ENCODE results near the gene SGPP2. TPM values are rescaled to one million over a fixed set of nuclear protein-coding genes. Genes with fewer than 3 reads are reported as not detected.

Gene SGPP2
- total RNA-seq, 1 donor from 2014 or later: 0.20 TPM

GRCh38 chr2:222477962-222478608 is 53.7 kb downstream of the SGPP2 start:
- Histone ChIP-seq H3K9ac (ENCODE audit: low read length) (no peak overlapping the region), H4K20me1 (ENCODE audit: insufficient read depth, low read length) (no peaks in the 10 kb centered on the region), H3K9me3 (ENCODE audit: insufficient read depth, low read depth, low read length) (no peaks in the 10 kb centered on the region), H3K36me3 (ENCODE audit: insufficient read depth, low read length) (no peaks in the 10 kb centered on the region), H3K27me3 (ENCODE audit: insufficient read depth, low read length) (peaks cover 4% of the 10 kb centered on the region), H3K4me1 (ENCODE audit: insufficient read depth, low read length) (no peaks in the 10 kb centered on the region), H3K79me2 (ENCODE audit: insufficient read depth, low read length) (no peaks in the 10 kb centered on the region), H2AFZ (ENCODE audit: low read depth, low read length) (no peak overlapping the region), H3K4me2 (ENCODE audit: low read length) (no peak overlapping the region), H3K27ac (ENCODE audit: low read depth, low read length) (no peak overlapping the region), H3K4me3 (ENCODE audit: insufficient read depth, low read depth, low read length) (no peak overlapping the region)
- peaks cover 12% of the 10 kb centered on the region for H3K27me3 Mint-ChIP-seq (ENCODE audit: low read depth, unreplicated experiment)
- no peaks in the 10 kb centered on the region for H3K4me1 Mint-ChIP-seq (ENCODE audit: low read depth, unreplicated experiment)
- TF ChIP-seq EZH2 (IDR thresholded peaks at IDR 0.05; ENCODE audit: insufficient read depth, low read length): no peak
- TF ChIP-seq, protein P1, sequence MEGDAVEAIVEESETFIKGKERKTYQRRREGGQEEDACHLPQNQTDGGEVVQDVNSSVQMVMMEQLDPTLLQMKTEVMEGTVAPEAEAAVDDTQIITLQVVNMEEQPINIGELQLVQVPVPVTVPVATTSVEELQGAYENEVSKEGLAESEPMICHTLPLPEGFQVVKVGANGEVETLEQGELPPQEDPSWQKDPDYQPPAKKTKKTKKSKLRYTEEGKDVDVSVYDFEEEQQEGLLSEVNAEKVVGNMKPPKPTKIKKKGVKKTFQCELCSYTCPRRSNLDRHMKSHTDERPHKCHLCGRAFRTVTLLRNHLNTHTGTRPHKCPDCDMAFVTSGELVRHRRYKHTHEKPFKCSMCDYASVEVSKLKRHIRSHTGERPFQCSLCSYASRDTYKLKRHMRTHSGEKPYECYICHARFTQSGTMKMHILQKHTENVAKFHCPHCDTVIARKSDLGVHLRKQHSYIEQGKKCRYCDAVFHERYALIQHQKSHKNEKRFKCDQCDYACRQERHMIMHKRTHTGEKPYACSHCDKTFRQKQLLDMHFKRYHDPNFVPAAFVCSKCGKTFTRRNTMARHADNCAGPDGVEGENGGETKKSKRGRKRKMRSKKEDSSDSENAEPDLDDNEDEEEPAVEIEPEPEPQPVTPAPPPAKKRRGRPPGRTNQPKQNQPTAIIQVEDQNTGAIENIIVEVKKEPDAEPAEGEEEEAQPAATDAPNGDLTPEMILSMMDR (IDR thresholded peaks at IDR 0.05; ENCODE audit: insufficient read depth, low read depth, low read length): no peak
- no peak for FAIRE-seq
- H3K27ac Mint-ChIP-seq (ENCODE audit: unreplicated experiment): no peak overlapping the region
- no peaks in the 10 kb centered on the region for H3K9me3 Mint-ChIP-seq (ENCODE audit: unreplicated experiment)
- H3K4me3 Mint-ChIP-seq (ENCODE audit: unreplicated experiment): no peak overlapping the region
- no peak for DNase-seq (ENCODE audit: low read depth)
- no peaks in the 10 kb centered on the region for H3K36me3 Mint-ChIP-seq (ENCODE audit: low read depth, unreplicated experiment)

DNA sequence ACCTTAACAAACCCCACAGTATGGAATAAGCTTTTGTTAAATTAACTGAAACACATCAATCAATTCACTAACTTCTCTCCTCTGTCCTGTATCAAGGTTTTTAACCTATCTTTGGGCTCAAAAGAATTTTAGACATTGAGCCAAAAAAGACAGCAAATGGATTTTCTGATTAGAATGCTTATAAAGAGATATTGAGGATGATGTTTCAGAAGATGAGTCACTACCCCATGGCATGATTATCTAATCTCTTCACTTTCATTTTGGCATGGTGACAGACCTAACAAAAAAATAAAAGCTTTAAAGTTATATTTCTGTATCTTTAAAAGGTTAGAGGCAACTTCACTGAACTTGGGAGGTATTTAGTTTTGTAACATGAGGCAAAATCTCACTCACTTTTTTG is 55.5 kb downstream of the SGPP2 start:
- TF ChIP-seq, protein P1 (IDR thresholded peaks at IDR 0.05; ENCODE audit: insufficient read depth, low read depth, low read length): no peak
- no peak for TF ChIP-seq EZH2 (IDR thresholded peaks at IDR 0.05; ENCODE audit: insufficient read depth, low read length)
- FAIRE-seq (no peak), DNase-seq (ENCODE audit: low read depth) (no peak)
- no peak overlapping the region for H3K27ac ChIP-seq (ENCODE audit: low read depth, low read length)
- no peak overlapping the region for H3K27ac Mint-ChIP-seq (ENCODE audit: unreplicated experiment)
- H3K79me2 ChIP-seq (ENCODE audit: insufficient read depth, low read length): no peaks in the 10 kb centered on the region
- no peaks in the 10 kb centered on the region for H3K36me3 Mint-ChIP-seq (ENCODE audit: low read depth, unreplicated experiment)
- H3K9ac ChIP-seq (ENCODE audit: low read length): no peak overlapping the region
- H3K4me3 Mint-ChIP-seq (ENCODE audit: unreplicated experiment): no peak overlapping the region
- no peaks in the 10 kb centered on the region for H3K9me3 Mint-ChIP-seq (ENCODE audit: unreplicated experiment)
- H3K36me3 ChIP-seq (ENCODE audit: insufficient read depth, low read length): no peaks in the 10 kb centered on the region
- no peaks in the 10 kb centered on the region for H3K9me3 ChIP-seq (ENCODE audit: insufficient read depth, low read depth, low read length)
- H2AFZ ChIP-seq (ENCODE audit: low read depth, low read length): no peak overlapping the region
- H4K20me1 ChIP-seq (ENCODE audit: insufficient read depth, low read length): no peaks in the 10 kb centered on the region
- peaks cover 7% of the 10 kb centered on the region for H3K27me3 ChIP-seq (ENCODE audit: insufficient read depth, low read length)
- no peak overlapping the region for H3K4me2 ChIP-seq (ENCODE audit: low read length)
- H3K4me3 ChIP-seq (ENCODE audit: insufficient read depth, low read depth, low read length): no peak overlapping the region
- H3K27me3 Mint-ChIP-seq (ENCODE audit: low read depth, unreplicated experiment): peaks cover 18% of the 10 kb centered on the region
- no peaks in the 10 kb centered on the region for H3K4me1 Mint-ChIP-seq (ENCODE audit: low read depth, unreplicated experiment)
- no peaks in the 10 kb centered on the region for H3K4me1 ChIP-seq (ENCODE audit: insufficient read depth, low read length)

- Histone ChIP-seq H3K9ac (ENCODE audit: low read length) (no peak overlapping the region), H3K4me2 (ENCODE audit: low read length) (no peak overlapping the region), H3K36me3 (ENCODE audit: insufficient read depth, low read length) (no peaks in the 10 kb centered on the region), H3K9me3 (ENCODE audit: insufficient read depth, low read depth, low read length) (no peaks in the 10 kb centered on the region), H4K20me1 (ENCODE audit: insufficient read depth, low read length) (no peaks in the 10 kb centered on the region), H3K27ac (ENCODE audit: low read depth, low read length) (no peak overlapping the region), H2AFZ (ENCODE audit: low read depth, low read length) (no peak overlapping the region), H3K27me3 (ENCODE audit: insufficient read depth, low read length) (peaks cover 7% of the 10 kb centered on the region), H3K4me3 (ENCODE audit: insufficient read depth, low read depth, low read length) (no peak overlapping the region), H3K4me1 (ENCODE audit: insufficient read depth, low read length) (no peaks in the 10 kb centered on the region), H3K79me2 (ENCODE audit: insufficient read depth, low read length) (no peaks in the 10 kb centered on the region)
- FAIRE-seq (no peak), DNase-seq (ENCODE audit: low read depth) (no peak)
- TF ChIP-seq EZH2 (IDR thresholded peaks at IDR 0.05; ENCODE audit: insufficient read depth, low read length): no peak
- TF ChIP-seq, protein P1 (IDR thresholded peaks at IDR 0.05; ENCODE audit: insufficient read depth, low read depth, low read length): no peak
- Mint-ChIP-seq H3K9me3 (ENCODE audit: unreplicated experiment) (no peaks in the 10 kb centered on the region), H3K36me3 (ENCODE audit: low read depth, unreplicated experiment) (no peaks in the 10 kb centered on the region), H3K27me3 (ENCODE audit: low read depth, unreplicated experiment) (peaks cover 22% of the 10 kb centered on the region), H3K4me1 (ENCODE audit: low read depth, unreplicated experiment) (no peaks in the 10 kb centered on the region), H3K4me3 (ENCODE audit: unreplicated experiment) (no peak overlapping the region), H3K27ac (ENCODE audit: unreplicated experiment) (no peak overlapping the region)
Observed at GRCh38 chr2:222480497-222480896, 56.2 kb downstream of the SGPP2 start.

Measured in astrocyte (in vitro differentiated cells and primary cell).